Panc1 (cell line): ENCODE results near the gene PC.

Experiments
- POLR2AphosphoS5 ChIP-seq: IDR thresholded peaks from 2 replicates; pipeline ENCODE4 v1.6.1; 2012; ENCODE audit warnings: mild to moderate bottlenecking, low read depth, low read length, moderate library complexity
- SIN3A ChIP-seq: IDR thresholded peaks from 2 replicates; pipeline ENCODE4 v1.6.1; 2012; ENCODE audit warnings: low read depth, mild to moderate bottlenecking, low read length, moderate library complexity, borderline replicate concordance; ENCODE audit not compliant: insufficient read depth
- TCF7L2 ChIP-seq: IDR thresholded peaks from 2 replicates; pipeline ENCODE4 v1.6.1; 2011; ENCODE audit warnings: mild to moderate bottlenecking, low read depth, low read length, inconsistent platforms
- TF ChIP-seq, protein P1 (sequence below), 2 experiments: IDR thresholded peaks; 2 replicates each; pipeline ENCODE4 v1.6.1; 2011 to 2012; ENCODE audit warnings: low read depth in 2 of 2, control low read depth in 1 of 2, low read length in 1 of 2, mild to moderate bottlenecking in 1 of 2, moderate library complexity in 1 of 2; ENCODE audit not compliant: insufficient read depth in 1 of 2
- TF ChIP-seq, protein P2 (sequence below): fragments of 450-650 bp; IDR thresholded peaks from 2 replicates; pipeline ENCODE4 v1.5.1; 2017; ENCODE audit warnings: mild to moderate bottlenecking

DNA sequence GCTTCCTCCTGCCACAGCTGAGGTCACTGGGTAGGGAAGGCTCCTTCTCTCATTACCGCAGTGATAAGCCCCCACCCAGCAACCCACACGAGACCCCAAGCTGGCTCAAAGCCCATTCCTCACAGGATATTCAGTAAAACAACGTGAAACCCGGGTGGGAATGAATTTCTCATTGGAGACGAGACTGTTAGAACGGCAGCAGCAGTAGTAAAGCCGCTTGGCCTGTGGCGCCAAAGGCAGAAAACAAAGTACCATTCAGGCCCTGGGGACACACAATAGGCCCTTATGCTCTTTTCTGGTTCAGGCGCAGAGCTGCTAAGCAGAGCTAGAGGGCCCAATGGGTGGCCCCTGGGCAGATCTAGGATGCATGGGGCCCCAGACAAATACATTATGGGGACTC lies 45.3 kb downstream of the PC start:
- TF ChIP-seq, protein P1, sequence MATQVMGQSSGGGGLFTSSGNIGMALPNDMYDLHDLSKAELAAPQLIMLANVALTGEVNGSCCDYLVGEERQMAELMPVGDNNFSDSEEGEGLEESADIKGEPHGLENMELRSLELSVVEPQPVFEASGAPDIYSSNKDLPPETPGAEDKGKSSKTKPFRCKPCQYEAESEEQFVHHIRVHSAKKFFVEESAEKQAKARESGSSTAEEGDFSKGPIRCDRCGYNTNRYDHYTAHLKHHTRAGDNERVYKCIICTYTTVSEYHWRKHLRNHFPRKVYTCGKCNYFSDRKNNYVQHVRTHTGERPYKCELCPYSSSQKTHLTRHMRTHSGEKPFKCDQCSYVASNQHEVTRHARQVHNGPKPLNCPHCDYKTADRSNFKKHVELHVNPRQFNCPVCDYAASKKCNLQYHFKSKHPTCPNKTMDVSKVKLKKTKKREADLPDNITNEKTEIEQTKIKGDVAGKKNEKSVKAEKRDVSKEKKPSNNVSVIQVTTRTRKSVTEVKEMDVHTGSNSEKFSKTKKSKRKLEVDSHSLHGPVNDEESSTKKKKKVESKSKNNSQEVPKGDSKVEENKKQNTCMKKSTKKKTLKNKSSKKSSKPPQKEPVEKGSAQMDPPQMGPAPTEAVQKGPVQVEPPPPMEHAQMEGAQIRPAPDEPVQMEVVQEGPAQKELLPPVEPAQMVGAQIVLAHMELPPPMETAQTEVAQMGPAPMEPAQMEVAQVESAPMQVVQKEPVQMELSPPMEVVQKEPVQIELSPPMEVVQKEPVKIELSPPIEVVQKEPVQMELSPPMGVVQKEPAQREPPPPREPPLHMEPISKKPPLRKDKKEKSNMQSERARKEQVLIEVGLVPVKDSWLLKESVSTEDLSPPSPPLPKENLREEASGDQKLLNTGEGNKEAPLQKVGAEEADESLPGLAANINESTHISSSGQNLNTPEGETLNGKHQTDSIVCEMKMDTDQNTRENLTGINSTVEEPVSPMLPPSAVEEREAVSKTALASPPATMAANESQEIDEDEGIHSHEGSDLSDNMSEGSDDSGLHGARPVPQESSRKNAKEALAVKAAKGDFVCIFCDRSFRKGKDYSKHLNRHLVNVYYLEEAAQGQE (IDR thresholded peaks at IDR 0.05; ENCODE audit: insufficient read depth in 1 of 2, low read depth in 2 of 2, low read length in 1 of 2), result no peak
- TF ChIP-seq, protein P2, sequence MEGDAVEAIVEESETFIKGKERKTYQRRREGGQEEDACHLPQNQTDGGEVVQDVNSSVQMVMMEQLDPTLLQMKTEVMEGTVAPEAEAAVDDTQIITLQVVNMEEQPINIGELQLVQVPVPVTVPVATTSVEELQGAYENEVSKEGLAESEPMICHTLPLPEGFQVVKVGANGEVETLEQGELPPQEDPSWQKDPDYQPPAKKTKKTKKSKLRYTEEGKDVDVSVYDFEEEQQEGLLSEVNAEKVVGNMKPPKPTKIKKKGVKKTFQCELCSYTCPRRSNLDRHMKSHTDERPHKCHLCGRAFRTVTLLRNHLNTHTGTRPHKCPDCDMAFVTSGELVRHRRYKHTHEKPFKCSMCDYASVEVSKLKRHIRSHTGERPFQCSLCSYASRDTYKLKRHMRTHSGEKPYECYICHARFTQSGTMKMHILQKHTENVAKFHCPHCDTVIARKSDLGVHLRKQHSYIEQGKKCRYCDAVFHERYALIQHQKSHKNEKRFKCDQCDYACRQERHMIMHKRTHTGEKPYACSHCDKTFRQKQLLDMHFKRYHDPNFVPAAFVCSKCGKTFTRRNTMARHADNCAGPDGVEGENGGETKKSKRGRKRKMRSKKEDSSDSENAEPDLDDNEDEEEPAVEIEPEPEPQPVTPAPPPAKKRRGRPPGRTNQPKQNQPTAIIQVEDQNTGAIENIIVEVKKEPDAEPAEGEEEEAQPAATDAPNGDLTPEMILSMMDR, result no peak
- TF ChIP-seq POLR2AphosphoS5, result no peak
- TF ChIP-seq TCF7L2, result no peak
- no peak for TF ChIP-seq SIN3A
